B cell (primary cell): ENCODE measurements around the gene C16orf54.
"Not testable (repeated sequence)": the region's sequence is repeated elsewhere in the genome, so short reads cannot be mapped to it uniquely, and the experiment has no call there.

Experiments used
- CTCF ChIP-seq: fragments of 200-600 bp; IDR thresholded peaks from one replicate; pipeline ENCODE4 v1.8.0; 2022; ENCODE audit warnings: antibody characterized with exemption, mild to moderate bottlenecking
- EZH2 ChIP-seq: IDR thresholded peaks from 2 replicates; pipeline ENCODE4 v1.6.1; 2012; ENCODE audit warnings: borderline replicate concordance, low read depth, mild to moderate bottlenecking, moderate library complexity, low read length; ENCODE audit not compliant: insufficient read depth, poor library complexity, severe bottlenecking

DNA sequence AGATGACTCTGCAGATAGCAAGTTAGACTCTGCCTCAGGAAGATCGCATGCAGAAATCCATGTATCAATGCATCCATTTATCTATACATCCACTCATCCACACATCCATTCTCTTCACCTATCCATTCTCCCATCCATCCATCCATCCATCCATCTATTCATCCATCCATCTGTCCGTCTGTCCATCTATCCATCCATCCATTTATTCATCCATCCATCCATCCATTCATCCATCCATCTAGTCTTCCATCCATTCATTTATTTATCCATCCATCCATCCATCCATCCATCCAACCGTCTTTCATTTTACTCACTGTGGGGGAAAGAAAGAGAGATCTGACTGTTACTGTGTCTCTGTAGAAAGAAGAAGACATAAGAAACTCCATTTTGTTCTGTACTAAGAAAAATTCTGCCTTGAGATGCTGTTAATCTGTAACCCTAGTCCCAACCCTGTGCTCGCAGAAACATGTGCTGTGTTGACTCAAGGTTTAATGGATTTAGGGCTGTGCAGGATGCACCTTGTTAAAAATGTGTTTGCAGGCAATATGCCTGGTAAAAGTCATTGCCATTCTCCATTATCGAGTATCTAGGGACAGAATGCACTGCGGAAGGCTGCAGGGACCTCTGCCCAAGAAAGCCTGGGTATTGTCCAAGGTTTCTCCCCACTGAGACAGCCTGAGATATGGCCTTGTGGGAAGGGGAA lies 5.7 kb downstream of the C16orf54 start:
- TF ChIP-seq EZH2, CTCF: not testable (repeated sequence)
